HCT116 (cell line): ENCODE results near the gene RALGAPA1.

Experiments
- ELF1 ChIP-seq: IDR thresholded peaks from 2 replicates; pipeline ENCODE4 v1.6.1; 2012; ENCODE audit warnings: low read depth, borderline replicate concordance
- EZH2 ChIP-seq: fragments of 200-600 bp; sonication (generic); IDR thresholded peaks from 2 replicates; pipeline ENCODE4 v1.6.1; 2017; ENCODE audit warnings: antibody characterized with exemption, mixed run types
- POLR2A ChIP-seq: IDR thresholded peaks from 2 replicates; pipeline ENCODE4 v1.7.0; 2011; ENCODE audit warnings: borderline replicate concordance; ENCODE audit not compliant: insufficient read depth, insufficient read length; ENCODE audit errors: extremely low read depth
- YY1 ChIP-seq: IDR thresholded peaks from 2 replicates; pipeline ENCODE4 v1.6.1; 2011; ENCODE audit warnings: low read length, low read depth, moderate library complexity, mild to moderate bottlenecking; ENCODE audit not compliant: insufficient replicate concordance; ENCODE audit errors: extremely low read depth
- TF ChIP-seq, protein P1 (sequence below), 3 experiments: fragments of 200-600 bp in 1 of 3; sonication (generic) in 1 of 3; IDR thresholded peaks in 2 of 3; conservative IDR thresholded peaks in 1 of 3; 2 replicates each; pipeline ENCODE4 v1.5.1; 2012 to 2017; ENCODE audit warnings: low read depth in 2 of 3, low read length in 2 of 3, antibody characterized with exemption in 1 of 3, borderline replicate concordance in 1 of 3, control low read depth in 1 of 3, mild to moderate bottlenecking in 1 of 3, mixed read lengths in 1 of 3, mixed run types in 1 of 3, moderate library complexity in 1 of 3; ENCODE audit not compliant: insufficient read depth in 1 of 3

DNA sequence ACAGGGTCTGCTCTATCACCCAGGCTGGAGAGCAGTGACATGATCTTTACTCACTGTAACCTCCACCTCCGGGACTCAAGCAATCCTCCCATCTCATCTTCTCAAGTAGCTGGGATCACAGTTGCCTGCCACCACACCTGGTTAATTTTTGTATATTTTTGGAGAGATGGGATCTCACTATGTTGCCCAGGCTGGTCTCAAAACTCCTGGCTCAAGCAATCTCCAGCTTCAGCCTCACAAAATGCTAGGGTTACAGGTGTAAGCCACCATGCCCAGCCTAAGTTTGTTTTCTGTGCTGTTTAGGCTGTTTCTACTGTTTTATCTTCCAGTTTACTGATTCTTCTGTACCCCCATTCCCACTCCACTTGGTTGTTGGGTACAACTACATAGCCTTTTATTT lies 208.8 kb downstream of the RALGAPA1 start:
- TF ChIP-seq ELF1 (no peak), POLR2A (no peak), EZH2 (no peak), YY1 (no peak)
- TF ChIP-seq, protein P1, sequence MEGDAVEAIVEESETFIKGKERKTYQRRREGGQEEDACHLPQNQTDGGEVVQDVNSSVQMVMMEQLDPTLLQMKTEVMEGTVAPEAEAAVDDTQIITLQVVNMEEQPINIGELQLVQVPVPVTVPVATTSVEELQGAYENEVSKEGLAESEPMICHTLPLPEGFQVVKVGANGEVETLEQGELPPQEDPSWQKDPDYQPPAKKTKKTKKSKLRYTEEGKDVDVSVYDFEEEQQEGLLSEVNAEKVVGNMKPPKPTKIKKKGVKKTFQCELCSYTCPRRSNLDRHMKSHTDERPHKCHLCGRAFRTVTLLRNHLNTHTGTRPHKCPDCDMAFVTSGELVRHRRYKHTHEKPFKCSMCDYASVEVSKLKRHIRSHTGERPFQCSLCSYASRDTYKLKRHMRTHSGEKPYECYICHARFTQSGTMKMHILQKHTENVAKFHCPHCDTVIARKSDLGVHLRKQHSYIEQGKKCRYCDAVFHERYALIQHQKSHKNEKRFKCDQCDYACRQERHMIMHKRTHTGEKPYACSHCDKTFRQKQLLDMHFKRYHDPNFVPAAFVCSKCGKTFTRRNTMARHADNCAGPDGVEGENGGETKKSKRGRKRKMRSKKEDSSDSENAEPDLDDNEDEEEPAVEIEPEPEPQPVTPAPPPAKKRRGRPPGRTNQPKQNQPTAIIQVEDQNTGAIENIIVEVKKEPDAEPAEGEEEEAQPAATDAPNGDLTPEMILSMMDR (IDR thresholded peaks at IDR 0.05 in 2 of 3, conservative IDR thresholded peaks at IDR 0.05 in 1 of 3; ENCODE audit: borderline replicate concordance in 1 of 3, insufficient read depth in 1 of 3, low read depth in 2 of 3, low read length in 2 of 3): no peak
